Epithelial cell of proximal tubule (primary cell): Measurements from ENCODE around the gene KDM3B. TPM values are rescaled to one million over a fixed set of nuclear protein-coding genes. Genes with fewer than 3 reads are reported as not detected.
"Not testable (repeated sequence)": the region's sequence is repeated elsewhere in the genome, so short reads cannot be mapped to it uniquely, and the experiment has no call there.

Source experiments
- DNase-seq: peaks from one replicate; pipeline ENCODE4 v3.0.0-alpha.2; 2011; ENCODE audit warnings: low read depth
- H3K4me3 ChIP-seq: 2 replicates; pipeline ENCODE4 v1.5.1; 2011; ENCODE audit warnings: low read depth, mild to moderate bottlenecking, low read length
- CTCF ChIP-seq: conservative IDR thresholded peaks from 2 replicates; pipeline ENCODE4 v1.5.1; 2012; ENCODE audit warnings: low read depth, mild to moderate bottlenecking, low read length
- total RNA-seq: library from RNA; depleted of rRNA; stranded (reverse); fragments of >200 nt; gene quantifications from 2 replicates; pipeline ENCODE4 v1.2.3, GENCODE V29; 2015

The KDM3B gene
- total RNA-seq, 1 donor from 2014 or later, result 40.2 TPM

DNA sequence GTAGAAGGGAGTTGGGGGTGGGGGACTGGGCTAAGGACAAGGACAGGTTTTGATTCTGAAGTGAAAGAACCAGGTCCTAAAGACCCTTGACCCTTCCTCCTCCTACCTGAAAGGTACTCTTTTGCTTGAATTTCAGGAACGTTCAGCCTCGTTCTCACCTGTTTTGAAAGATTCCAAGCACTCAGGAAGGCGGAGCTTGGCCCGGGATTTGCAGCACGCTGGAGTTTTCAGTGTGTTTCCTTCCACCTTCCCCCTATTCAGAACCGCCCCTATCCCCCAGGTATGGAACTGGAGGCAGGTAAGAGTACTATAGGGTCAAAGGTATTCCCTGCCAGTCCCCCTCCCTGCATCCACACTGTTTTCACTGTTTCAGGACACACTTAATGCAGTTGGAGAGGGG is 119.9 kb downstream of the KDM3B start:
- no peak for DNase-seq
- no peak overlapping the region for H3K4me3 ChIP-seq
- TF ChIP-seq CTCF, result no peak

- H3K4me3 ChIP-seq, DNase-seq: not testable (repeated sequence)
These were observed 120.7 kb downstream of the KDM3B start for GRCh38 chr5:138473151-138473550.

DNA sequence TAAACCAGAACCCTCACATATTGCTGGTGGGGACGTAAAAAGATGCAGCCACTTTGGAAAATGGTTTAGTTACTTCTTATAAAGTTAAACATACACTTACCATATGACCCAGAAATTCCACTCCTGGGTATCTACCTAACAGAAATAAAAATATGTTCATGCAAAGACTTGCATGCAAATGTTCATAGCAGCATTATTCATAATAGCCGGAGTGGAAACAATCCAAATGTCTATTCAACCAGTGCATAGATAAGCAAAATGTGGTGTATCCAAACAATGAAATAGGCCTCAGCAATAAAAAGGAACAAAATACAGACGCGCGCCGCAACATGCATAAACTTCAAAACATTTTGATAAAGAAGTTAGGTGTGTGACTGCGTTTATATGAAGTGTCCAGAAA is 124.4 kb downstream of the KDM3B start:
- H3K4me3 ChIP-seq, result no peak overlapping the region
- no peak for DNase-seq
- no peak for TF ChIP-seq CTCF

DNA sequence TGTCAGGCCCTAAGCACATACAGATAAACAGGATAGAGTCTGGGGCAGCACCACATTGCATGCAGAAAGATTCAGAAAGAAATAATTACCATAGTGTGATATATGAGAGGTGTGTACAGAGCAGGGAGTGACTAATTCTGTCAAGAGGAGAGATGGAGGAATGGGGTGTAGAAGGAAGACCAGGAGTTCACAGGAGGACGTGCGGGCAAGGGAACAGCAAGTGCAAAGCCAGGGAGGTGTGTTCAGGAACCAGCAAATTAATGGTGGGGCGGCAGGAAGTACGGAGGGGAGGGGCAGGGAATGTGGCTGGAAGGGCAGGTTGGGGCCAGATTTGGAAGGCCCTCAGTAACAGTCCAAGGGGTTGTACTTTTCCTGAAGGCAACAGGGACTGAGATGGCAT is 130.2 kb downstream of the KDM3B start:
- no peak overlapping the region for H3K4me3 ChIP-seq
- no peak for TF ChIP-seq CTCF
- no peak for DNase-seq

Other genes with a start within 250 kb of the KDM3B start
- gene NME5, start 213.3 kb upstream of the KDM3B start, total RNA-seq, result 1.0 and 3.1 TPM in 2 replicates
- 27.9 and 38.2 TPM in 2 replicates for gene BRD8, start 174.1 kb upstream of the KDM3B start, total RNA-seq
- 49.6 and 82.9 TPM in 2 replicates for gene KIF20A, start 173.6 kb upstream of the KDM3B start, total RNA-seq
- gene CDC23, start 139.4 kb upstream of the KDM3B start, total RNA-seq, result 29.3 and 34.4 TPM in 2 replicates
- gene GFRA3, start 78.1 kb upstream of the KDM3B start, total RNA-seq, result 0.12 and 0.29 TPM in 2 replicates
- 14.2 and 17.6 TPM in 2 replicates for gene CDC25C, start 20.9 kb upstream of the KDM3B start, total RNA-seq
- gene FAM53C, start 14.4 kb upstream of the KDM3B start, total RNA-seq, result 13.7 and 34.7 TPM in 2 replicates
- gene REEP2, start 86.4 kb downstream of the KDM3B start, total RNA-seq, result 9.9 and 30.6 TPM in 2 replicates
- gene EGR1, start 112.8 kb downstream of the KDM3B start, total RNA-seq, result 2.2 and 6.7 TPM in 2 replicates
- 65.1 and 125 TPM in 2 replicates for gene ETF1, start 190.6 kb downstream of the KDM3B start, total RNA-seq
- gene HSPA9, start 222.7 kb downstream of the KDM3B start, total RNA-seq, result 174 and 403 TPM in 2 replicates